Stomach smooth muscle (tissue), 2 donors: ENCODE results near the gene RSPH1.

Experiments
- H3K27ac ChIP-seq: one replicate; pipeline ENCODE4 v1.7.0; 2013; ENCODE audit warnings: mild to moderate bottlenecking, low read length, inconsistent platforms
- H3K27me3 ChIP-seq, 2 donors: one replicate each; pipeline ENCODE4 v1.7.0; 2013; ENCODE audit warnings: low read length in 2 of 2; ENCODE audit not compliant: insufficient read depth in 2 of 2, control insufficient read depth in 1 of 2
- H3K36me3 ChIP-seq, 2 donors: one replicate each; pipeline ENCODE4 v1.7.0; 2013; ENCODE audit warnings: low read length in 2 of 2; ENCODE audit not compliant: control insufficient read depth in 2 of 2, insufficient read depth in 2 of 2
- H3K4me1 ChIP-seq: one replicate; pipeline ENCODE4 v1.7.0; 2013; ENCODE audit warnings: low read length; ENCODE audit not compliant: control insufficient read depth, insufficient read depth
- H3K4me3 ChIP-seq, 2 donors: one replicate each; pipeline ENCODE4 v1.7.0; 2013; ENCODE audit warnings: low read length in 2 of 2
- H3K9ac ChIP-seq, 2 donors: one replicate each; pipeline ENCODE4 v1.7.0; 2013; ENCODE audit warnings: low read length in 2 of 2, mild to moderate bottlenecking in 1 of 2
- H3K9me3 ChIP-seq, 2 donors: one replicate each; pipeline ENCODE4 v1.7.0; 2013; ENCODE audit warnings: low read length in 2 of 2; ENCODE audit not compliant: control insufficient read depth in 2 of 2
- donor health status: healthy.
- donor health status: Pancreatic carcinoma.

The RSPH1 gene

GRCh38 chr21:42426876-42427480 lies 69.0 kb downstream of the RSPH1 start:
- peaks cover 2 to 3% of the 10 kb centered on the region in 2 donors for H3K9me3 ChIP-seq
- no peaks in the 10 kb centered on the region for H3K36me3 ChIP-seq
- no peak overlapping the region for H3K9ac ChIP-seq
- H3K4me1 ChIP-seq: no peaks in the 10 kb centered on the region
- no peak overlapping the region for H3K4me3 ChIP-seq
- H3K27me3 ChIP-seq: peaks cover 5 to 25% of the 10 kb centered on the region in 2 donors
- H3K27ac ChIP-seq: no peak overlapping the region

GRCh38 chr21:42426424-42426823 lies 69.6 kb downstream of the RSPH1 start:
- H3K4me1 ChIP-seq: no peaks in the 10 kb centered on the region
- no peak overlapping the region for H3K4me3 ChIP-seq
- H3K36me3 ChIP-seq: no peaks in the 10 kb centered on the region
- H3K27me3 ChIP-seq: peaks cover 5 to 25% of the 10 kb centered on the region in 2 donors
- no peak overlapping the region for H3K27ac ChIP-seq
- no peak overlapping the region for H3K9ac ChIP-seq
- peaks cover 0 to 4% of the 10 kb centered on the region in 2 donors for H3K9me3 ChIP-seq

GRCh38 chr21:42425591-42425990 lies 70.4 kb downstream of the RSPH1 start:
- Histone ChIP-seq H3K36me3 (no peaks in the 10 kb centered on the region), H3K4me1 (no peaks in the 10 kb centered on the region), H3K27me3 (peaks cover 5 to 23% of the 10 kb centered on the region in 2 donors), H3K9me3 (peaks cover under 1 to 10% of the 10 kb centered on the region in 2 donors), H3K27ac (no peak overlapping the region), H3K4me3 (no peak overlapping the region), H3K9ac (no peak overlapping the region)

- peaks cover 5 to 24% of the 10 kb centered on the region in 2 donors for H3K27me3 ChIP-seq
- no peak overlapping the region for H3K4me3 ChIP-seq
- no peak overlapping the region for H3K27ac ChIP-seq
- no peak overlapping the region for H3K9ac ChIP-seq
- peaks cover 4 to 10% of the 10 kb centered on the region in 2 donors for H3K9me3 ChIP-seq
- no peaks in the 10 kb centered on the region for H3K36me3 ChIP-seq
- no peaks in the 10 kb centered on the region for H3K4me1 ChIP-seq
Measured at GRCh38 chr21:42424914-42425541, 71.0 kb downstream of the RSPH1 start.

GRCh38 chr21:42423685-42424084 lies 72.3 kb downstream of the RSPH1 start:
- Histone ChIP-seq H3K27ac (no peak overlapping the region), H3K9me3 (peaks cover 4 to 17% of the 10 kb centered on the region in 2 donors), H3K4me1 (no peaks in the 10 kb centered on the region), H3K4me3 (no peak overlapping the region), H3K36me3 (no peaks in the 10 kb centered on the region), H3K27me3 (peaks cover 3 to 21% of the 10 kb centered on the region in 2 donors), H3K9ac (no peak overlapping the region)

- no peaks in the 10 kb centered on the region for H3K4me1 ChIP-seq
- no peak overlapping the region for H3K4me3 ChIP-seq
- H3K27ac ChIP-seq: no peak overlapping the region
- H3K9ac ChIP-seq: no peak overlapping the region
- peaks cover 5 to 20% of the 10 kb centered on the region in 2 donors for H3K27me3 ChIP-seq
- no peaks in the 10 kb centered on the region for H3K36me3 ChIP-seq
- peaks cover 4 to 17% of the 10 kb centered on the region in 2 donors for H3K9me3 ChIP-seq
Measured at GRCh38 chr21:42423197-42423675, 72.8 kb downstream of the RSPH1 start.
